NOMO-1 treated with dmso at 0.1 percent for 144 hours (cell line): ENCODE measurements around the gene PARN.
"Not testable (repeated sequence)": the region's sequence is repeated elsewhere in the genome, so short reads cannot be mapped to it uniquely, and the experiment has no call there.

ENCODE experiments used
- DNase-seq: peaks from one replicate; lab custom pipeline; 2025; ENCODE audit not compliant: unreplicated experiment; lab: John Stamatoyannopoulos, UW

The PARN gene

DNA sequence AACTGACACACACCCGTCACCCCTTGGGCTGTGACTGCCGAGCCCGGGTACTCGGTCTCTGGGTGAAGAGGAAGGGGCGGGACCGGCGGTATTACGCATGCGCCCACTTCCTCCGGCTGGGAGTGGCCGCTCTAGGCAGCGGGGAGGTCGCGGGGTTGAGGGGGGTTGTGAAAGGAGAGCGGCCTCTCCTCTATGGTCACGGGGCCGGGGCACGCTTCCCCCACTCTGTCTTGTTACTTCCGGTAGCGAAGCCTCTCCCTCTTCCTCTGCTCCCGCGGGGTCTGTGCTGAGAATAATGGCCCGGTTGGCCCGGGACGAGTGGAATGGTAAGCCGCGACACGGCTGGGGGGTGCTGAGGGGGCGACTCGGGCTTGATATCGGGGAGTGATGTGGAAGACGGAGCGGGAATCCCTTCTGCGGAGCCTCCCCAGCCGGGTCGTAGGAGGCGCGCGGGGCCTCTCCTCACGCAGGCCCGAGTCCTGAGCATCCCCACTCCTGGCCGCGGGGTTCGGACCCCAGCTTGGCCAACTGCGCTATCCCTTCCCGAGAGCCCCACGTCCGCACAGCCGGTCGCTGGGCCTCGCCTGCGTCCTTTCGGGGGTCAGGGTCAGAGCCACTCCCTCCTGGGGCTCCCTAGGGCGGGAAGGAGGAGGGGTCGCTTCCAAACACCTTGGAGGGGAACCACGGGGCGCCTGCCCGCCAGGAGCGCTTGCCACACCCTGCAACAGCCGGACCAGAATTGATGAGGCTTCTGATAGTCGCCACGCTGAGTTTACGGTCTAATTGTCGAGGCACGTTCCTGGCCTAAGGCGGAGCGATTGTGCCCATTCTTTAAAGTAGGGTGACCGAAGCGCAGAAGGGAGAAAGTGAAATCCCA is 2.9 kb upstream of the PARN start, which contains the start of gene BFAR:
TSS of gene BFAR (plus strand) at position 259 of the 877 bp plus-strand sequence. CDS start 11,396 bp downstream, outside the sequence.
- peak; percentile 96 for DNase-seq

DNA sequence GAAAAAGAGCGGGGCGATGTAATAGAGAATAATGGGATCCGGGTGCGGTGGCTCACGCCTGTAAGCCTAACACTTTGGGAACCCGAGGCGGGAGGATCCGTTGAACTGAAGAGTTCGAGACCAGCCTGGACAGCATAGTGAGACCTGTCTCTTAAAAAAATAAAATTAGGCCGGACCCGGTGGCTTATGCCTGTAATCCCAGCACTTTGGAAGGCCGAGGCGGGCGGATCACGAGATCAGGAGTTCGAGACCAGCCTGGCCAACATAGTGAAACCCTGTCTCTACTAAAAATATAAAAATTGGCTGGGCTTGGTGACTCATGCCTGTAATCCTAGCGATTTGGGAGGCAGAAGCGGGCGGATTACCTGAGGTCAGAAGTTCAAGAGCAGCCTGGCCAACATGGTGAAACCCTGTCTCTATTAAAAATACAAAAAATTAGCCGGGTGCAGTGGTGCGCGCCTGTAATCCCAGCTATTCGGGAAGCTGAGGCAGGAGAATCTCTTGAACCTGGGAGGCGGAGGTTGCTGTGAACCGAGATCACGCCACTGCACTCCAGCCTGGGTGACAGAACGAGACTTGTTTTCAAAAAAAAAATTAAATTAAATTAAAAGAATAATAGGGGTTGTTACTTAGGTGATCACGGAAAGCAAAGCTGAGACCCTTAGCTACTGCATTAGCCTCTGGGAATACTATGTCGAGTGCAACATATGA is 715 bp upstream of the PARN start:
- DNase-seq, result not testable (repeated sequence)

DNA sequence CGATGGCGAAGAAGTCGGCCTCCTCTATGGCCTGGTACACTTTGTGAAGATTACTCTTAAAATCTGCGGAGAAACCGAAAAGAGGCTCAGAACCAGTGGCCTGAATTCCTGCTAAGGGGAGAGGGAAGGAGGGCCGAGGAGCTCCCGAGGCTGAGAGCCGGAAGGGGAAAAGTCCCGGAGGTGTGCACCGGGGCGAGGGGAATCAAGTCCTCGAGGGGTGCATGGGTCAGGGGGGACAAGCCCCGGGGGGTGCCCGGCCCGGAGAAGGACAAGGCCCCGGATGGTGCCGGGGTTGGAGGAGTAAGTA is 495 bp downstream of the PARN start:
- no peak for DNase-seq

DNA sequence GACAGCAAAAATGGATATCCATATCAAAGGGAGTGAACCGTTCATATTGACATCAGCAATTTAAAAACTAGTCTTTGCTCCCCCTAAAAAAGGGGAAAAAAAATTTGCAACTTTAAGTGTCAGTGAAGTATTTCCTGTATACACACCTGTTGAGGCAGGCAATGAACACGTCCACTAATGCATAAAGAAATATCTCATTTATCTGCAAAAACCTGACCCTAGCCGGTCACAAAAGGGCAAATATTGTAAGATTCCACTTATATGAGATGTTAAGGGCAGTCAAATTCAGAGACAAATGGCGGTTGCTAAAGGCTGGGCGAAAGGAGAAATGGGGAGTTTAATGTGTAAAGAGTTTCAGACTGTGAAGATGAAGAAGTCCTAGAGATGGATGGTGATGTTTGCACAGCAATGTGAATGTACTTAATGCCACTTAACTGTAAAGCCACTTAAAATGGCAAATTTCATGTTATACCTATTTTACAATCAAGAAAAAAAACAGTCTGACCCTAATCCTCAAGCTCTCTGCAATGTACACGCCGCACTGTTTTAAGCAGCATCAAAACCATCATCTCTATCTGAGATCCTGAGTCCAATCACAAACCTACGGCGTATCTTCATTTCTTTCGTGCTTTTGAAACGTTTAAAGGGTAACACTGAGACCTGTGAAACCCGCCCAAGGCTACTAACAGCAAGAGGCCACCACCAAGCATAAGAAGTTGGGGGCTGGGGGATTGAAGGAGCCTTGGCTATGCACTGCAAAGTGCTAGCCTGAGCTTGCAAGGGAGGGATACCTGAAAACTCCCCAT is 1.1 kb downstream of the PARN start:
- DNase-seq, result peak; percentile 3

DNA sequence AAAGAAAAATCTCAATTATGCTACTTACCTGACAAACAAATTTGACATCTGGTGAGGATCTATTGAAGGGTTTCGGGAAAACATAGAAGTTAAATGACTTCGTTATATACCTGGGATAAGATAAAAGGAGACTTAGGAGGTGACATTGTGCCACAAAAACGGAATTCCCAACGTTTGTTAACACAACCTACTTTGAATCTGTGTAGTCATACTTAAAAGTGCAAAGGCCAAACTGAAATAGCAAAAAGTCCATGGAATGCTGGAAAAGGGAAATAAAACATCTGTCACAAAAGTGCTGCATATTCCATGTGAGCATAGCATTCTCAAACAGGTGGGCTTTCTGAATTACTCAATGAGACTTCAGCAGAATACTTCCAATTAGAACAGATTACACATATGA is 3.0 kb downstream of the PARN start:
- no peak for DNase-seq

DNA sequence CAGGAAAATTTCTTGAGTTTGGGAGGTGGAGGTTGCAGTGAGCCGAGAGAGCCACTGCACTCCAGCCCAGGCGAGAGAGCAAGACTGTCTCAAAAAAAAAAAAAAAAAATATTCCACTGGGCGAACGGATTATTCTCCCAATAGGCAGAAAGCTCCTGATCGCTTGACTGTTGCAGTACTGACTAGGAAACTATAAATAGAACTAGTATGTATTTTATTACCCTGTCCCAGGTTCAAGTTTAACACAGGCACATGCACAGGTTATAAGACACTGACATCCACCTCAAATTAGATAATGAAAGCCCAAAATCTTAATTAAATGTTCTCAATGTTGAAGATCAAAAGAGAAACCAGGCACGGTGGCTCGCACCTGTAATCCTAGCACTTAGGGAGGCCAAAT is 11.5 kb downstream of the PARN start:
- no peak for DNase-seq

DNA sequence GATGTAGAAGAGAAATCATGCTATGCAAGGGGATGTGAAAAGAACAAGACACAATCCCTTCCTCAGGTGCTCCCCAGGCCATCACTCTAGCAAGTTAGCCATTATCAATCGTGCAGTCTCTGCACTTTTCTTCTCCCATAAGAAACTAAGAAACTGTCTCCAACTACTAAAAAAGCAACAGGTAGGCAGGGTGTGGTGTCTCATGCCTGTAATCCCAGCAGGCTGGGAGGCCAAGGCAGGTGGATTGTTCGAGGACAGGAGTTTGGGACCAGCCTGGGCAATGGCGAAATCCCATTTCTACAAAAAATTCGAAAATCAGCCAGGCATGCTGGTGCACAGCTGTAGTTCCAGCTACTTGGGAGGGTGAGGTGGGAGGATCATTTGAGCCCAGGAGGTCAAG is 13.8 kb downstream of the PARN start:
- no peak for DNase-seq

DNA sequence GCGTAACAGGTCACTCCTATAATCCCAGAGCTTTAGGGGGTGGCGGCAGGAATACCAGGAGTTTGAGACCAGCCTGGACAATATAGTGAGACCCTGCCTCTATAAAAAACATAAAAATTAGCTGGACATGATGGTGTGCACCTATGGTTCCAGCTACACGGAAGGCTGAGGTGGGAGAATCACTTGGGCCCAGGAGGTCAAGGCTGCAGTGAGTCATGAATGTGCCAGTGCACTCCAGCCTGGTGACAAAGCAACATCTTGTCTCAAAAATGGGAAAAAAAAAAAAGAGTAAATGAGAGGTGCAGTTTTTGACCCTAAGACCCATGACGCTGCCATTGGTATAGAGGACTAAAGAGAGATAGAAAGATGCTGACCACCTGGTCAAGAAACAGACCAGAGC is 16.1 kb downstream of the PARN start:
- no peak for DNase-seq

DNA sequence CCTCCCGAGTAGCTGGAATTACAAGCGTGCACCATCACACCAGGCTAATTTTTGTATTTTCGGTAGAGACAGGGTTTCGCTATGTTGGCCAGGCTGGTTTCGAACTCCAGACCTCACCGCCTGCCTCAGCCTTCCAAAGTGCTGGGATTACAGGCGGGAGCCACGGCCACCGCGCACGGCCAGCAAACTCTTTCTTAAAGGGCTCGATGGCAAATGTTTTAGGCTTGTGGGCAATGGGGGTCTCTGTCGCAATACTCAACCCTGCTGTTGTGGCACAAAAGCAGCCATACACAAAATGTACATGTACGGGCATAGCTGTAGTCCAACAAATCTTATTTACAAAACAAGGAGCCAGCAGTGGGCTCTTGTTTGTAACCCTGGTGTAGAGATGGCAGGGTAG is 18.4 kb downstream of the PARN start:
- no peak for DNase-seq

DNA sequence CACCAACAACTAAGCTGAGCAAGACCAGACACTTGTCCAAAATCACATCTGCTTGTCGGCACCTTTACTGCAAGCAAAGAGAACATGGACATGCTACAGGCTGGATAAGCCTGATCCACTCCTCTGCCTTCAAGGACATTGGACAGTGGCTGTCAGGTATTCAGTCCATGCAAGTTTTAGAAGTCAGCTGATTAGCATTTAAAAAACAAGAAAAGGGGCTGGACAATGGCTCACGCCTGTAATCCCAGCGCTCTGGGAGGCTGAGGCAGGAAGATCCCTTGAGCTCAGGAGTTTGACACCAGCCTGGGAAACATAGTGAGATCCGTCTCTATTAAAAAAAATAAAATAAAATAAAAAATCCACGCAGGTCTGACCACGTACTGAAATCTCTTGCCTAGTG is 20.3 kb downstream of the PARN start:
- no peak for DNase-seq

DNA sequence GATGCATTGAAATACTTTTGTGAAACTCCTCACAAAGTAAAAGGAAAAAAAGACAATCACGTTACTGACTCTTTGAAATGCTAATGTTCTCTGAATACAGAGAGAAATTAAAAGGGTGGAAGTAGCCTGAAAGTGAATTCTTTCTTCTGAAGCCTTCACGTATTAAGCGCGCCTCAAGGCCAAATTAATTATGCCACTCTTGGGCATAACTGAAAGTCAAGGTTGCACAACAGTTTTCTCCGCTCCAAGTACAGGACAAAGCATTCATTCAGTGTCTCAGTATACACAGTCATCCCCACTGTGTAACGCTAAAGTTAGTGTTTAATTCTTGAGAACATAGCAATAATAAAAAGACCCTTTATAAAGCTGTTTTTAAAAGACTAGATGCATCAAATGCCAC is 21.5 kb downstream of the PARN start:
- DNase-seq, result no peak

DNA sequence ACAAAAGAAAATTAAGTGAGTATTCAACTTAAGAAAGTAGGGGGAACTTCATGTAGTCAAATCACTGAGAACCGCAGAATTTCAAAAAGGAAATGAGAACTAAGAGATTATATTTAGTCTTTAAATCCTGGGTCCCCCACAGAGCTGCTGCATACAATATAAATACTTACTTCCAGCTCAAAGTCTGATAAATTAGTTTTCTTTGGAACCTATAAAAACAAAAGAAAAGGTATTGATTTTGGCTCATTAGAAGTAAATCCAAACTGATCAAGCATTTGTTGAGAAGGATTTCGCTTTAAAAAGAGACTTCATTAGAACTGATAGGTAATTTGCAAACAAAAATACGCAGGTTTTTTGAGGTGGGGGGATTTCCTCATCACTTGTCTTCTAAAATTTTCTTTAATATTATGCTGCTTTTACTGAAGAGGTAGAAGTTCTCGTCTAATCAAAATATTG is 21.9 kb downstream of the PARN start:
- DNase-seq, result no peak

DNA sequence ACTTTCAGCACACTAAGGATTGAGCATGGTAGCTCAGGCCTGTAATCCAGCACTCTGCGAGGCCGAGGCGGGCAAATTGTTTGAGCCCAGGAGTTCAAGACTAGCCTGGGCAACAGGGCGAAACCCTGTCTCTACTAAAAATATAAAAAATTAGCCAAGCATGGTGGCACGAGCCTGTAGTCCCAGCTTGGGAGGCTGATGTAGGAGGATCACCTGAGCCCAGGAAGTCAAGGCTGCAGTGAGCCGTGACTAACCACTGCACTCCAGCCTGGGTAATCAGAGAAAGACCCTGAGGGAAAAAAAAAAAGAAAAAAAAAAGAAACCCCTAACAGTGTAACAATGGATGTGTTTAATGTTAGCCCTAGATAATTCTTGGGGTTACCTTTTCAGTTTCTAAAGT is 24.0 kb downstream of the PARN start:
- no peak for DNase-seq

DNA sequence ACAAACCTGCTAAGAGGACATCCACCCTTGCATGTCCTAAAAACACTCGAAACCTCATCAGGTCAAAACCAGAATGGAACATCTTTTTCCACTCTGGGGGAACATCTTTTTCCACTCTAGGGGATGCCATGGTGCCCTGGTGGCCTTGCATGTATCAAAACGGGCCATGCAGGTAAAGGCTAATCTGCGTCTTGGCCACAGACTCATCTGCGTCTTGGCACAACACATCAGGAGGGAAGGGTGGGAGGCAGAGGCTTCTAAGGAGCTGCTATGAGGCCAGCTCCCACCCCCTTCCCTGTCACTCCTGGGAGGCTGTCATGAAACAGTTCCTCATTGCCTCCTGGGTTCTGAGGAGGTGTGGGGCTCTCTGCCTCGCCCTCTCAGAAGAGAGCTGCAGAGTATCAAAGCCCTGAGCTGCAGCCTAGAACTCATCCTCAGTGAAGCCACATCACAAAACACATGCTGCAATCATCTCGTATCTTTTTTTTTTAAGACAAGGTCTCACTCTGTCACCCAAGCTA is 27.6 kb downstream of the PARN start:
- DNase-seq, result no peak

DNA sequence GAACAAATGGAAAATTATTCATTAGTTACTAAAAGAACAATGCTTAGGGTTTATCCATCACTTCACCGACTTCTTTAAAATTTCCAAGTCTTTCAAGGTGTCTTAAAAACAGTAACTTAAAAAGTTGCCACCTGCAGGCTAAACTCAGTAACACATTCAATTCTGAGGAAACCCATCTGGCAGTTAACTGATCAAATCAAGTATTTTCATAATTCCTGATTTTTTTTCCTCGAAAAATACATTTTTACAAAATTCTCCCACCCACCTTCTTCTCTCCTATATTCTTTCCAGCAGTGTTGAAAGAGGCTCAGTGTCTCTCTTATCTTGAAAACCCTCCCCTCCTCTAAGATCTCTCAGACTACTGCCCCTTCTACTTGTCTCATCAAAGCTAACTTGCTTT is 29.9 kb downstream of the PARN start:
- no peak for DNase-seq

DNA sequence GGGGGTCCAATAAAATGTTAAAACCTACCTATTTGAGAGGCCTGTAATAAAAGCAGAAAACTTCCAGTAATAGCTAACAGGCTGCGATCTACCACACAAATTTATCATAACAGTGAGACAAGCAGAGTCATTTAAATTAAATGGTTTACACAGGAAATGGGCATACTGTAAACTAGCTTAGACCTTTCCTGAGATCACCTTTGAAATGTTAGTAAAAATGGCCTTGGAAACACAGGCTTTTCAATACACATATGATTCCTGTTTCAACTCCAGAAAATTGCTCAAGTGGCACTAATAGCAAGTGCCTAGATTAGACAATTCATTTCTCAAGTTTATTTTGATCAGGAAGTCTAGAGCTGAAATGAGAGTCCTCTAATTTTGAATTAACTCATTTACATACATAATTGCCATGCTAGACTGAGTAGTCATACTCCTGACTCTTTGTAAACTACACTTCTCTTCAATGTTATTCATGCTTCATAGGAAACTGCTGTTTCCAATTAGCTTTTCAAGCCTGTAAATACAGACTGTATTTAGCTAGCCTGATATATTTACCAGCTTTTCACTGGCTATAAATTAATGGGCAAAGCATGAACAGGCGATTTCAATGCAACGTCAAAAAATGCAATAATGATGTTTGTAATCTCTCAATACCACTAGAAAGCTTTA is 43.3 kb downstream of the PARN start:
- no peak for DNase-seq

DNA sequence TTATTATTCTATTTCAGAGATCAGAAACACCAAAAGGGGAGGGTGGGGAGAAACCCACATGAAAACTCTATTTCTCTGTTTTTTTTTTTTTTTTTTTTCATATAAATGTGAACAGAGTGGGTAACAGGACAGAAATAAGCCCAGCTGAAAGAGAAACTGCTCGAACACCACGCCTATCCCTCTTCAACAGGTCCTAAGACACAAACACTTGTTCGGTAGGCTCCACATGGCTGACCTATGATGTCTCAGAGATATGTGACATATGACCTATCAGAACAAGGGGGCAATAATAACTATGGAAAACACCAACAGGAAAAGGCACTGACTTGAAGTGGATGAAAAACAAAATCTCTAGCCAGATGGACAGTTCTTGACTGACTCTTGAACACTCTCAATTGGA is 44.8 kb downstream of the PARN start:
- no peak for DNase-seq

DNA sequence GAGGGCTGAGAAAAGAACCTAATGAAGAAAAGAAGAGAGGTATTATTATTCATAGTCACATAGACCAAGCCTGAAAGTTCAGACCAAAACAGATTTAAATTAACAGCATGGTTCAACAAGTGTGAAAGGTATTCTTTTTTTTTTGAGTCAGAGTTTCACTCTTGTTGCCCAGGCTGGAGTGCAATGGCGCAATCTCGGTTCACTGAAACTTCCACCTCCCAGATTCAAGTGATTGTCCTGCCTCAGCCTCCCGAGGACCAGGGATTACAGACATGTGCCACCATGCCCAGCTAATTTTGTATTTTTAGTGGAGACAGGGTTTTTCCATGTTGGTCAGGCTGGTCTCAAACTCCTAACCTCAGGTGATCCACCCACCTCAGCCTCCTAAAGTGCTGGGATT is 49.1 kb downstream of the PARN start:
- DNase-seq, result not testable (repeated sequence)

DNA sequence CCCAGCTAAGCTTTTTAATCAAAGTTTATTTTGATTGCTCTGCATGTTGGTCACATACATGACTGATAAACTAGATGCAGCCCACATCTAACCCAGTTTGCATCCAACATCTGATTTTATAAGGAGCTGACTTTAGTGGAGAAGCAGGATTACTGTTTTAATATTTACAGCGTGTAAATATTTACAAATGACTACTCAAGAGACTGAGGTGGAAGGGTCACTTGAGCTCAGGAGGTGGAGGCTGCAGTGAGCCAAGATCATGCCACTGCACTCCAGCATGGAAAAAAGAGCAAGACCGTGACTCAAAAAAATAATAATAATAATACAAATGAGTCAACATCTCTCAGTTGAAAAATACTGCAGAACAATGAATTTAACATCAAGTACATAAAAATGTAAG is 50.8 kb downstream of the PARN start:
- DNase-seq, result no peak

DNA sequence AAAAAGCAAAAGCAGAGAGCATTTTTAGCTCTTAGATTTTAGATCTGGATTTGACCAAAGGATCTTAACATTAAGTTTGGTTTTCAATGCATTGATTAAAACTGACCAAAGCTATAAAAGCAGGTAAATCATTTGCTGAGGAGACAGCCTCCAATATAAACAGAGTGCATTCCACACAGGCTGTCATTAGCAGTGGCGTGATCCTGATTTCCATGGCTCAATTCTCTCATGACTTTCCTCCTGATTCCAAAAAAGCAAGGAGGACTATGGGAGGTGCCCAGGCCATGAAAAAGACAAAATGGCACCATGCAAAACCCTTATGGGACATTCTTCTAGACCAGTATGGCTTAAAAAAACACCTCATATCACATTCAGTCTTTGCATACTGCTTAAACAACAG is 53.5 kb downstream of the PARN start:
- no peak for DNase-seq

DNA sequence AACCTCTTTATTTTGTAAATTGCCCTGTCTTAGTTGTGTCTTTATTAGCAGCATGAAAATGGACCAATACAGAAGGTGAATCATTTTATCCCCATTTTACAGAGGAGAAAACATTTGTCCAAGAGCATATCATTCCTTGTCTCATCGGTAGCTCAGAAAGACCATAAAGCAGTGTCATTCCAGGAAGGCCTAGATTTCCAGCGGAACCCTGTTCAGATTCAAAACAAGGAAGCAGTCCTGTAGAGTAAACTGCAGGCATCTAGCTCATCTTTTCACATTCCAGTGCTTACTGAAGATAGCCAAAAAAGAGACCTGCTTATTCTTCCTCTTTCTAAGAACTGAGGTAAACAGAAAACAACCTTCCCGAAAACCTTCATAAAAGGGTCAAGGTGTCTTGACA is 54.0 kb downstream of the PARN start:
- no peak for DNase-seq
